ENCODE data around the gene FNDC11. TPM values are rescaled to one million over a fixed set of nuclear protein-coding genes. Genes with fewer than 3 reads are reported as not detected.

FNDC11 gene
- polyA plus RNA-seq, 5 donors = 0.66 to 0.91 (median 0.71) TPM

DNA sequence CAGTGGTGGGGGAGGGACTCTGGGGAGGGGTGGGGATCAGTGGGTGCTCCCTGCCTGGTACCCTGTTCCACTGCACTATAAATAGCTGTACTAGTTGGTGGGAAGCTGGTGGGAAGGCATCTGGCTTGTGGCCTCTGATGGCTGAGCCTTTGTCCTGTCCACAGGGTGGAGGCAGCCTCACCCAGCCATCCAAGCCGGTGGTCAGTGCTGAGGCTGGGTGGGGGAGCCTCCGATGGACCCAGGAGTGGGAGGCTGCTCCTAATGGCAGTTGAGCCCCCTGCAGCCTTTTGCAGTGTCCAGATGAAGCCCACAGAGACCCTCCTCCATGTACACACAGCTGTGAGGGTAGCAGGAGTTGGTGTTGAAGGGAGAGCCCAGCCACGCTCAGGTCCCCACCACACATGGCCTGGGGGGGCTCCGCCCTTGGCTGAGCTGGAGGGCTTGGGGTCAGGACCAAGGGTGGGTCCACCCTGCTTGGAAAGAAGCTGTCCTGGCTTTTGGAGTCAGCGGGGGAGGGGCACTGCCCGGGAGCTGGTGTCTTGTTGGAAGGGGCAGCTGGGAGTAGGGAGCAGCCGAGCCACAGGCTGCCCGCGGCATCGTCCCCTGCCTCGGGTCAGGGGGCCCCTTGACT, 30.9 kb upstream of the FNDC11 start:
- no peak for DNase-seq

DNA sequence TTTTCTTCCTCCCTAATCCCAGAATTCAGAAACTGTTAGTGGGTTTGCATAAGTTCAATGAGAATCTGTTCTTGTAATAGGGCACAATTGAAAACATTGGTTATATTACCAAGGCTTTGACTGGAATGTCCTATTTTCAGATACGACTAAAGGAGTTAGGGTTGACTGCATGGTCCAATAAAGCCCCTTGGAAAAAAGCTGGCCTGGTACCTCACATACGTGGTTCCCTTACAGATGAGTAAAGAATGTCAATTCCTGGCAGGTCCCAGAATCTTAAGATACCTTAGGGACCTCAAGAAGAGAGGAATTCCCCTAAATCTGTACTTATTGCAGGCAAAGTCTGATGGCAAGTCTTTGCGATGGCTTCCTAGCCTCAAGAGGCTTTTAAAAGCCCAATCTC, 28.8 kb upstream of the FNDC11 start:
- no peak for DNase-seq

DNA sequence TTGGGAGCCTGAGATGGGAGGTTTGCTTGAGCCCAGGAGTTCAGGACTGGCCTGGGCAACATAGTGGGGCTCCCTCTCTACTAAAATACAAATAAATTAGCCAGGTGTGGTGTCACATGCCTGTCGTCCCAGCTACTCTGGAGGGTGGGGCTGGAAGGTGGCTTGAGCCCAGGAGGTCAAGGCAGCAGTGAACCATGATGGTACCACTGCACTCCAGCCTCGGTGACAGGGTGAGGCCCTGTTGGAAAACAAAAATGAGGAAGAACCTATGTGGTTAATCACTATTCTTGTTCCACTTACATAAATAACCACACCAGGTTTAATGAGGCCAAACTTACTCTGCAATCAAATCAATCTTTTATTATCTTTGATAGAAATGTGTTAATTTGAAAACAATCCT, 28.0 kb upstream of the FNDC11 start:
- no peak for DNase-seq

DNA sequence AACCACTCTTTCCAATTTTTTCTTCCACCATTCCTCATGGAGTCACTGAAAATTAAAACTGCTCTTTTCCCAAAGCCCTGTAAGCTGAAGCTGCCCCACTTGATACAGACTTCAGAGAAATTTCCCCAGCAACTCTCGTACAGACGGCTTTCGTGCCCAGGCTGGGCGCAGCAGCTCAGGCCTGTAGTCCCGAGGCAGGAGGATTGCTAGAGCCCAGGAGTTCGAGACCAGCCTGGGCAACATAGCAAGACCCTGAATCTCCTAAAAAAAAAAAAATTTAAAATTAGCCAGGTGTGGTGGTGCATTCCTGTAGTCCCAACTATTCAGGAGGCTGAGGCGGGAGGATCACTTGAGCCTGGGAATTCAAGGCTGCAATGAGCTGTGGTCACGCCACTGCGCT, 26.8 kb upstream of the FNDC11 start:
- no peak for DNase-seq

DNA sequence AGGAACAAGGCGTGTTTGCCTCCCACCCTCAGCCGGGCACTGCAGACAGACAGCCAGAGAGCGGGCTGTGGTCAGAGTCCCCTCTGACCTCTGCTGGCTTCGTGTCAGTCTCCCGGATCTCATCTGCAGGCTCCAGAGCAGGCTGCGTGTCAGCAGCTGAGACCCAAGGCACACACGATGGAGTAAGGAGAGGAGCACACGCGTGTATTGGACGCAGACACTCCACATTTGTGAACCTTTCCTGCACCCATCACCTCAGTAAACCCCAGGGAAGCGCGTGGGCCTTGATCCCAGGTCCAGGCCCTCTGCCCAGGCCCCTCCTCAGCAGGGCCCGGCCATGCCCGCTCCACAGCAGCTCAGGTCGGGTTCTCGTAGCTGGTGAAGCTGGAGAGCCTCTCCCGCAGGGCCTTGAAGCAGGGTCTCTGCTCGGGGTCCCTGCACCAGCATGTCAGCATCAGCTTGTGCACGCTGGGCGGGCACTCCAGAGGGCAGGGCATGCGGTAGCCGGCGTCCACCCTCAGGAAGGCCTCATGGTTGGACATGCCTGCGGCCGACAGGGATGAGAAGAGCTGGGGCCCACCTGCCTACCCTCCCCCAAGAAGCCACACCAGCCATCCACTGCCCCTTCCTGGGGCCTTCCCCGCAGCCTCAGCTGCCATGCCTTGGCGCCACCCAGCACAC, 24.6 kb upstream of the FNDC11 start:
- no peak for DNase-seq

DNA sequence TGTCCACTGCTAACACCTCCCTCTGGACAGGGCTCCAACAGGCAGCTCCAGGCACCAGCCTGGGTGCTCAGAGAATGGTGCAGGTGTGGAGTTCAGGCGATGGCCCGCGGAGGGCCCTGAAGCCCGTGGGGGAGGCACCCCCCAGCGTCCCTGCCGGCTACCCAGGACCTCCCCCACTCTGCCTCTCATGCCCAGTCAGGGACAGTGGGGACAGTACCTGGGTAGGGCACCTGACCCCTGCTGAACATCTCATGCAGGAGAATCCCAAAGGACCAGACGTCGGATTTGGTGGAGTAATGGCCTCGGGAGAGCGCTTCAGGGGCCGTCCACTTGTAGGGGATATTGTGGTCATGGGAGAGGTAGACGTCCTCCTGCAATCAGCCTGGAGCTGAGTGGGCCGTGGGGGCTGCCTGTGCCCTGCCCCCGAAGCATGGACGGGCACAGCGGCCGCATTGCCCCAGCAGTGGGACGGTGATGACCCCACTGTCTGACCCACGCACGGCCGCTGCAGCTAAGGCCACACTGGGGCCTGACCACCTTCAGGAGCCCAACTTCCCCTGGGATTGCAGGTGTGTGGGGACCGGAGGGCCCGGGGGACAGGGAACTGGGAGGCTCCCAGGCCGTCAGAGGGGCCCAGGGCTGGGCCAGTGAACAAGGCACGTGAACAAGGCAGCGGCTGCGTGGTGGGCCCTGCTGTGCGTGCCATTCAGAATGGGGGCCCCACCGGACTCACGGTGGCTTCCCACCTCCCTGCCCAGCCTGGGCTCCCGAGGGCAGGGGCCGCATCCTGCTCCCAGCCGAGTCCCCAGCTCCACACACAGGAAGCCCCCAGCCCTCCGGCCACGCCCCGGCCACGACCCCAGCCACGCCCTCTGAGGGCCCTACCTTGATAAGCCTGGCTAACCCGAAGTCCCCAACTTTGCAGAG, 23.8 kb upstream of the FNDC11 start:
- no peak for DNase-seq

DNA sequence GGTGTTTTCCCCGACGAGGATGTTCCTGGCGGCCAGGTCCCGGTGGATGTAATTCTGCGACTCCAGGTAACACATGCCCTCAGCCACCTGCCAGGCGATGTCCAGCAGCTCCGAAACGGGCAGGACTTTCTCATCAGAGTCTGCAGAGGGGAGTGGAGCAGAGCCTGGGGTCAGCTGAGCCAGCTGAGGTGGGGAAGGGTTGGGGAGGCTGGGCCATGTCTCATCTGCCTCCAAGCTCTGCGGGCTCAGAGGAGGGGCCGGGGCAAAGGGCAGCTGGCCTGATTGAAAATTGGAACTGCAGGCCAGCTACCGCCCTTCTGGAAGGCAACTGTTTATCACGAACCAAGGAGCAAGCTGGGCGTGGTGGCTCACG, 23.2 kb upstream of the FNDC11 start:
- no peak for DNase-seq

DNA sequence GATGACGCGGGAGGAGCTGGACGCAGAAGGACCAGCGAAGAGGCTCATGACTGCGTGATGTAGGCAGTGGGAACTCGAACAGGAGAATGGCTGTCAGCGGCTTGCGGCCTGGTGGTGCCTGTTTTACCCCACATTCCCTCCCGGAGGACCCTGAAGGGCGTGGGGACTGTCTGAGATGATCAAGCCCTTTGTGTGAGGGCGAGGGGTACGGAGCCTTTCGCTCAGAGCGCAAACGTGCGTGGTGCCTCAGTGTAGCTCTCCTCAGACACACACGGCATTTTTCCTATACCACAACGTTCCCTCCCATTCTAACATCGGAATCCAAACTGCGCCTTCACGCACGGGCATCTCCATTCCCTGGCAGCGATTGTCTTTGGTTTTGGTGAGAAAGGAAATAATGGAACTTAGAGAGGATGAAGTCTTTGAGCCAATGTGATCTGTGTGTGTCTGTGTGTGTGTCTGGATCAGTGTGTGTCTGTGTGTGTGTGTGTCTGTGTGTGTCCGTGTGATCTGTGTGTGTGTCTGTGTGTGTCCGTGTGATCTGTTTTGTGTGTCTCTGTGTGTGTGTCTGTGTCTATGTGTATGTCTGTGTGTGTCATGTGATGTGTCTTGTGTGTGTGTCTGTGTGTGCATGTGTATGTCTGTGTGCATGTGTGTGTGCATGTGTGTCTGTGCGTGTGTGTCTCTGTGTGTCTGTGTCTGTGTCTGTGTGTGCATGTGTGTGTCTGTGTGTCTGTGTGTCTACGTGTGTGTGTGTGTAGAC, 22.1 kb upstream of the FNDC11 start:
- DNase-seq = no peak

DNA sequence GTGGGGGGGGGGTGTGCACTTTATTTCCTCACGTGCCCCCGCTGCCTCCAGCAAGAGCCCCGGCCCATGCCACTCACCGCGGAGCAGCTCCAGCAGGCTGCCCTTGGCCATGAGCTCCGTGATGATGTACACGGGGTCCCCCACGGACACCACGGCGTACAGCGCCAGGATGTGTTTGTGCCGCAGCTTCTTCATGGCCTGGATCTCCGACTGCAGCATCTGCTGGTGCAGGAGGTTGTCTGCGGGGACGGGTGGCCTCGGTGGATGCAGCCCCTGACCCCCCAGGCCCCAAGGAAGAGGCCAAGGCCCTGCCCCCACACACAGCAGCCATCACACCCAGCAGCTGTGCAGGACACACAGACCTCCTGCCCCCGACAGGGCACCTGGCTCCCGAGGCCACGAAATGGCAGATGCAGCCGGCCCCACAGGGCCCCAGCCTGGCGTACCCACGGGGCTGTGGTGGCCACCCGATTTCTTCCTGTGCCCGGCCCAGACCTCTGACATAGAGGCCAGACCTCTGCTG, 21.4 kb upstream of the FNDC11 start:
- no peak for DNase-seq

DNA sequence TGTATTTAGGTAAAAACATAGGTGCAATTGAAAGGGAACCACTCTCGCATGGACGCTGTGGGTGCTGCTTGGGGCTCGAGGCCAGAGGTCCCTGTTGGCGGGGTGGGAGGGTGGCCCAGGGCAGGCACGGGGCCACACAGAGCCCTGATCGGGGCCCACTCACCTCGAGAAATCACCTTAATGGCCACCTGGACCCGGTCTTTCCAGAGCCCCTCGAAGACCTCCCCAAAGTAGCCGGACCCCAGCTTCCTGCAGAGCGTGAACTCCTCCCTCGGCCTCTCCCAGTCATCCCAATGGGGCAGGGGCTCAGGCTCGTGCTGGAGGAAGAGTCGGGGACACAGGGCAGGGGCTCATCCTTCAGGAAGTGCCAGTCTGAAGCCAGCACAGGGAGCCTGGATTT, 20.6 kb upstream of the FNDC11 start:
- DNase-seq = no peak

DNA sequence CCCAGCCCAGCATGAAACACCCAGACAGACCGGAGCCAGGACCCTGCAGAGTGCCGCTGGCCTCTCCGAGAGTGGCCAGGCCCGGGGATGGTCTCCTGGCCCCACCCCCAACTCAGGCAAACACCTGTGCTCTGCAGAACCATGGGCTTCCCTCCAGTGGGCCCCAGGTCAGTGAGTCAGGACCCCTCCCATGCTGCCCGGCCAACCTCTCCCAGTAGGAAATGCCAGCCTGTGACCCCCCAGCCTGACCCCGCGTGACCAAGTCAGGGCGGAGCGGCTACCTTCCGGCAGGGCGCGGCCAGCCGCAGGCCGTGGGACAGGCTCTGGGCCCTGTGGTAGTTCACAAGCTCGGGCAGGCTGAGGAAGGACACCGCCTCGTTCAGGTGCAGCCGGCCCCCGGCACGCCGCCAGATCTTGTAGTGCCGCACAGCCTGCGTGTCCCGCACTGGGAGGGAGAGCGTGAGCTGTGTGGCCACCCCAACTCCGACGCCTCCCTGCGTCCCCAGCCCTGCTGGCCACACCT, 20.0 kb upstream of the FNDC11 start:
- DNase-seq = no peak

DNA sequence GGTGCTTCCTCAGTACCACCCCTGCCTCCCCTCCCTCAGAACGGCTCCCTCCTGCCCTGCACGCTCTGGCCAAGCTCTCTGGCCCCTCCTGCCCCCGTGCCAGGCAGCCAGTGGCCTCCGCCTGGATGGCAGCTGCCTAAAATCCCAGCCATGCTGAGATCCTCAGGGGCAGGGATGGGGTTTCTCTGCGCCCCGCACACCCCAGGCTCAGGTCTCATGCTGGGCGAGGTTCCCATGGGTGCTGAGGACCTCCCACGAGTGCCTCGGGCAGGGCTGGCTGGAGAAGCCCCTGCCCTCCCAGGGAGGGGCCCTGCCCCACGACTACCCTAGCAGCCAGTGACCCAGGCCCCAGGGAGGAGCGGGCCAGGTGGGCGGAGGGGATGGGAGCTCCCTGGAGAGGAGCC, 19.5 kb upstream of the FNDC11 start:
- DNase-seq = no peak

DNA sequence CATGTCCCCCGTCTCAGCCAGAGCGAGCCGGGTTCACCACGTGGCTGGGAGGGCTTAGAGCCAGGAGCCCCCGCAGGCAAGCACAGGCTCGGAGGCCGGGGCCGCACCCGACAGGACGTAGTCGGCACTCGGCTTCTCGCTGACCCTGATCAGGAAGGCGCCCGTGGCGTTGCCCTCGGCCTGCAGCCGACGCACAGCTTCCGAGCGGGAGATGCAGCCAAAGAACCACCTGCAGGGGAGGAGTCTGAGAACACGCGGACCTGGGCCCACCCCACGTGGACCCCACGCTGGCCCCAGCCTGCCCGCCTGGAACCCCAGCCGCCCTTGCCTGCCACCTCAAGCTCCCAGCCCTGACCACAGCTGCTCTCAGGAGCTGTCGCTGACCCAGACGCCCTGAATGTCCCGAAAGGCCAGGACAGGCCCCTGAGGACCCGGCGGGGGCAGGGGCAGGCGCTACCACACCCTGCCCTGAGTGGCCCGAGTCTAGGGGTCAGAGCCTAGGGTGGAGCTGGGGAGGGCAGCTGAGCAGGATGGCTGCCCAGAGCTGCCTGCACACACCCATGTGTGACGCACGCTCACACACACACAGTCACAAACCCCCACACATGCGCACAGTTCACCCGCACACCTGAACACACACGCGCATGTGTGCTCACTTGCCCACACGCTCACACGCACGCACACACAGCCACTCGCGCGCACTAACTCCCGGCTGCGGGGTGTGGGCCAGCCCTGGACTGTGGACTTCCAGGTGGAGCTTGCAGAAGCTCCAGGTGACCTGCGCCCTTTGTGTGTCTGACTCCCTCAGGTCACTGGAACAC, 18.9 kb upstream of the FNDC11 start:
- DNase-seq = no peak

DNA sequence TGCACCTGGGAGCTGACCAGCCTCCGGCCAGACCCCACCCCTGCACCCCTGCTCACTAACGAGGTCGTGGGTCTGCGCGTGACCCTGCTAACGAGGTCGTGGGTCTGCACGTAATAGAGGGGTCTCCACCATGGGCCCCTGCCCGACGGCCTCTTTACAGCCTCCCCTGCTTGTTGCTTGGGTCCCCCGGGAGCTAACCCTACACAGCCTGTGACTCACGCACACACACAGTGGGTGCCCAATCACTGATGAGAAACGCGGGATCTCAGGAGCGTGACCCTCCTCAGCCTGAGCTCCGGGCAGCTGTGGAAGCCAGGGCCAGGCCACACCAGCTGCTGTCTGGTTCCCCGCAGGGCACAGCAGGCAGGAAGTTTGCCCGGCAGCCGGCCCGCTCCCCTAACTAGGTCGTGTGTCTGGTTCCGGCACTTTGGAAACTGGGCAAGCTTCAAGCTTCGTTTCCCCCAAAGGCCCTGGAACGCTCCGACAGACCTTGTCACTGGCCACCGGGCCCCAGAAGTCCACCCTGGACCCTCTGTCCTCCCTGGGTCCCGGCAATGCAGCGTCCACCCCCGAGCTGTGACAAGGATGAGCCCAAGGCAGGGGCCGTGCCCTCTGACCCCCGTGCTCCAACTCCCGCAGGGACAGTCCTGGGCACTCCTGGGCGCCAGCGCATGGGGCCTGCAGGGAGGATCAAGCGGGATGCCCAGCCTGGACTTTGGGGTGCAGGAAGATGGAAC, 17.6 kb upstream of the FNDC11 start:
- DNase-seq = no peak

DNA sequence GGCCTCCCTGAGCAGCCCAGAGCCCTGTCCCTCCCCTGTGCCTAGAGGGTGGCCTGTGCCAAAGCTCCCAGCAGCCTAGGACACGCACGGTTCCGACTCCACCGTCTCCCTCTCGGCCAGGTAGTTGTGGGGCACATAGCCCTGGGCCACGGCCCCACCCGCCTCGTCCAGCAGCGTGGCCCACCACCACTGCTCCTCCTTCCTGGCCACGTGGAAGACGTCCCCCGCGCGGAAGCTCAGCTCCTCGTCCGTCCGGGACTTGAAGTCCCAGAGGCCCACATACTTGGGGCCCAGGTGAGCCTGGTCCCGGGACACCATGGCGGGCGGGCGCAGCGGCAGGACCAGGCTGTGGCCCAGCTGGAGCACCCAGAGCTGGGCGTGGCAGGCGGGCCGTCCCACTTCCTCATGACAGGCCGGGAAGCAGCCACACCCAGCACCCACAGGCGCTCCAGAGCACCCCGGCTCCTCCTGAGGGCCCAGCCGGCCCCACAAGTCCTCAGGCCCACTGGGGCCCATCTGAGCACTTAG, 16.9 kb upstream of the FNDC11 start, which contains the start of gene PTK6:
PTK6 (minus strand) TSS at position 380 of the 528 bp plus-strand sequence; CDS start at position 318, 62 bp downstream.
- DNase-seq = no peak

DNA sequence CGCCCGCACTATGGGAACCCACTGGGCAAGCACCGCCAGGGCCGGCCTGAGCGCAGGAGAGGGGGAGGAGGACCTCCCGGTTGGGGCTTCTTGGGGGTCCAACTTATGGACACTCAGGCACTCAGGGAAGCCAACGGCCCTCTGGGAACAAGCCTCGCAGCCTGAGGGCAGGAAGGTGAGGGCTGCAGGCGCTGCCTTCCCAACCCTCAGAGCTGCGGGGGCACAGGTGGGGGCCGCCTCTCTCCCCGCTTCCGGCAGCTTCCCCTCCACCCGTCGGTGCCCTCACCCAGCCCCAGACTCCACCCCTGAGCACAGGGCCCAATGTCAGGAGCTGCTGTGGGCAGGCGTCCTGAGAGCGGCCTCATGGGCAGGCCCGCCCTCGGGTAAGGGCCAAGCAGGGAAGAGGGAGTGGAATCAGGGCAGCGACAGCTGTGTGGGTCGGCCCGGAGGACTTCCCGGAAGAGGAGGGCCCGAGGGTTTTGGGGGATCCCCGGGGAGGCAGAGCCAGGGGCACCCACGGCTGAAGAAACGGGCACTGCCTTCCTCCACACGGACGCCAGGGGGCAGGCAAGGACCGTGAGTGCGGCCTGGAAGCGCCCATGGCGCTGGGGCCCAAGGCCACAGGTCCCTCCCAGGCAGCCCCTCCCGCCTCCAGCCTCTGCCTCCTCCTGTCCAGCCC, 16.3 kb upstream of the FNDC11 start:
- peak; percentile 82 to 84 for DNase-seq

DNA sequence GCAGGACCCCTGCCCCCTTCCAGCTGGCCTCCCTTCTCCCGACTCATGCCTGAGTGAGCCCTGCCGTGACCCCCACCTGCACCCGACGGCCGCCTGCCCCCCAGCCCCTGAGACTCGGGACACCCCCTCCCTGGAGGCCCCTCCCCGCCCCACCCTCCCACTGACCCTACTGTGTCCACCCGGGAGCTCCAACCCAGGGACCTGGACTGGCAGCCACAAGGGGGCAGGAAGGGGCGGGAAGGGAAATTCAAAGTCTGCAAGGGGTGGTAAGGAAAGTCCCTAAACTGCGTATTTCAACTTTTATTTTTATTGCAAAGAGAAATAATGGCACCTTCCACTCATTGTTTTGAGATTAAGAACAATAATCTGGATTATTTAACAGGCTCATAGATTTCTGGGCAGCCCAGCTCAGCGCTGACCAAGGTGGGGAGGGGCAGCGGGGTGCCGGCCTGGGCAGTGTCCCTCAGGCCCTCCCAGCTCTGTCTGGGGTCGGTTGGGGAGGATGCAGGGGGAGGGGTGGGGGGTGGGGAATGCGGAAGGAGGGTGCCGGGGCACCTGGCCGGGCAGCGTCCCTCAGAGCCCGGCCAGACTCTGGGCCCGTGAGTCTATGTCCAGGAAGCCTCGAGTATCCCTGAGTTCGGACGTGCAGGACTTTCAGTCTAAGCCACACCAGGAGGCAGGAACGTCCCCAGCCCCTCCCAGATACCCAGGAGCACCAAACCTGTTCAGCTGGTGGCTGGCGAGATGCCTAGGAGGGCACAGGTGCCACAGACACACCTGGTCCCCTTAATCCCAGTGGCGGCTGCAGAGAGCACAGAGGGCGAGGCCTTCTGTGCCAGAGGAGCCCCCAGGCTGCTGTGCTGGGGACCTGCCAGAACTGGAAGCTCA, 15.5 kb upstream of the FNDC11 start:
- DNase-seq = peak; percentile 42 to 45

DNA sequence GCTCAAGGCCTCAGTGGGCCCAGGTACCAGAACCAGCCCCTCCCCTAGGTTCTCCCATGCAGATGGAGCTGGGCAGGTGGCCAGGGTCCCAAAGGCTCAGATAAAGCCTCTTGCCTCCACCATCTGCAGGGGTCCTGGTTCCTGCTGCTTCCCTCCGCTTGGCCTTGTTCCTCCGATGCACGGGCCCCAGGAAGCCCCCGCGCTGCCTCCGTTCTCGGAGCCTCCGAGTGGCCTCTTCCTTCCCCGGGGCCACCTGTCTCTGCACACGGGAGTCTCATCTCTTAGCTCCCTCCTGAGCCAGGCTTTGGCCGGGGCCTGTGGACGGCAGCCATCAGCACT, 14.9 kb upstream of the FNDC11 start:
- no peak for DNase-seq

Data from right lung (tissue), 5 donors.